Breast epithelium (tissue), 3 donors: ENCODE measurements around the gene MVB12B.

Source experiments
- CTCF ChIP-seq, 3 donors: fragments of 450-650 bp; IDR thresholded peaks; one replicate each; pipeline ENCODE4 v1.5.1; 2016 to 2017; ENCODE audit warnings: antibody characterized with exemption in 3 of 3, mild to moderate bottlenecking in 3 of 3, moderate library complexity in 3 of 3
- POLR2A ChIP-seq: fragments of 450-650 bp; IDR thresholded peaks from one replicate; pipeline ENCODE4 v1.6.1; 2016; ENCODE audit warnings: antibody characterized with exemption, mild to moderate bottlenecking, moderate library complexity
- POLR2AphosphoS5 ChIP-seq, 3 donors: sonication (generic); formaldehyde crosslinking; IDR thresholded peaks; one replicate each; pipeline ENCODE4 v1.6.1; 2017; ENCODE audit warnings: antibody characterized with exemption in 3 of 3

DNA sequence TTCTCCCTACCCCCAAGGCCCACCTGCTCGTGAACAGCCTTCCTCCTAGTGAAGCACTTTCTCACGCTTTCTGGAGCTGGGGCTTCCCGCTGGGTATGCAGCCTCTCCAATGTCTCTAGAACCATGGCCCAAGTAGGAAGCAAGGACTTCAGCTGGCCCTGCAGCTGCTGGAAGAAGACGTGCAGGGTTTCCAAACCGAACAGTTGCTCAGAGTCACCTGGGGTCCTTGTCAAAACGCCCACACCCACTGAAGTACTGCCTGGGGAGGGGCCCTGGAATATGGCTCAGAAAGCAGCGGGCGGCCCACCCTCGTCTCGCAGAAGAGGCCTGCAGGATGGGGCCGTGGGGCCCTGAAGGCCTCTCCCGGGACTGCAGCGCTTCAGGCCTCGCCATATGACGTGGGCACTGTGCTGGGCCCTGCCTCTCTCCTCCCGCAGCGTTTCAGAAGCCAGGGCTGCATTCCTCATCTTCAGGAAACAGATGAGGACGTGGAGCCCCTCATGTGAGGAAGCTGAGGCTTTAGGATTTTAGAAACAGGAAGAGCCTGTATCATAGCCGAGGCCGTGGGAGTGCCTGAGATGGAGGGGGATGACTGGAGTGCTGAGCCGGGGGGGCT, 171.1 kb downstream of the MVB12B start:
- TF ChIP-seq POLR2A, result no peak
- TF ChIP-seq CTCF (IDR thresholded peaks at IDR 0.05), result no peak
- no peak for TF ChIP-seq POLR2AphosphoS5 (IDR thresholded peaks at IDR 0.05)
